SK-N-SH treated with all-trans-retinoic acid at 6 μM for 48 hours (cell line): Measurements from ENCODE around the gene TGIF2.

Experiments
- ATAC-seq: fragments of 200-7000 bp; cut with Tn5 transposase; 3 replicates; pipeline ENCODE4 v1.9.1; 2020; ENCODE audit warnings: mild to moderate bottlenecking, moderate library complexity
- BACH2 ChIP-seq: fragments of 250-450 bp; sonication (Bioruptor Pico); IDR thresholded peaks from 2 replicates; pipeline ENCODE4 v1.9.0; 2021; ENCODE audit warnings: mild to moderate bottlenecking, borderline replicate concordance
- CSDC2 ChIP-seq: fragments of 250-450 bp; sonication (Bioruptor Pico); IDR thresholded peaks from 2 replicates; pipeline ENCODE4 v1.5.0; 2020; ENCODE audit warnings: mild to moderate bottlenecking, moderate library complexity
- ESRRG ChIP-seq: fragments of 250-450 bp; sonication (Bioruptor Pico); IDR thresholded peaks from 2 replicates; pipeline ENCODE4 v1.6.1; 2021; ENCODE audit warnings: mild to moderate bottlenecking
- GLIS3 ChIP-seq: fragments of 250-450 bp; sonication (Bioruptor Pico); IDR thresholded peaks from 2 replicates; pipeline ENCODE4 v1.5.0; 2020; ENCODE audit warnings: mild to moderate bottlenecking, moderate library complexity
- ISL1 ChIP-seq: fragments of 250-450 bp; sonication (Bioruptor Pico); IDR thresholded peaks from 2 replicates; pipeline ENCODE4 v2.1.2; 2022; ENCODE audit warnings: mild to moderate bottlenecking, moderate library complexity
- PPARA ChIP-seq: fragments of 250-450 bp; sonication (Bioruptor Pico); IDR thresholded peaks from 2 replicates; pipeline ENCODE4 v1.5.0; 2020; ENCODE audit warnings: mild to moderate bottlenecking, borderline replicate concordance
- RARB ChIP-seq: fragments of 250-450 bp; sonication (Bioruptor Pico); IDR thresholded peaks from 2 replicates; pipeline ENCODE4 v1.8.0; 2021; ENCODE audit warnings: mild to moderate bottlenecking, moderate library complexity
- TCF4 ChIP-seq: fragments of 250-450 bp; sonication (Bioruptor Pico); IDR thresholded peaks from 2 replicates; pipeline ENCODE4 v1.8.0; 2021; ENCODE audit warnings: mild to moderate bottlenecking, moderate library complexity, borderline replicate concordance
- TOX ChIP-seq: fragments of 250-450 bp; sonication (Bioruptor Pico); IDR thresholded peaks from 2 replicates; pipeline ENCODE4 v1.8.0; 2021; ENCODE audit warnings: mild to moderate bottlenecking, moderate library complexity, borderline replicate concordance
- ZC3H10 ChIP-seq: fragments of 250-450 bp; sonication (Bioruptor Pico); IDR thresholded peaks from 2 replicates; pipeline ENCODE4 v1.5.1; 2021; ENCODE audit warnings: mild to moderate bottlenecking, moderate library complexity
- ZFP30 ChIP-seq: fragments of 450-650 bp; formaldehyde crosslinking; IDR thresholded peaks from 2 replicates; pipeline ENCODE4 v1.5.0; 2022; ENCODE audit warnings: mild to moderate bottlenecking, moderate library complexity
- ZNF565 ChIP-seq: fragments of 450-650 bp; formaldehyde crosslinking; conservative IDR thresholded peaks from 2 replicates; pipeline ENCODE4 v1.5.0; 2020; ENCODE audit warnings: low read depth, mild to moderate bottlenecking, moderate library complexity
- ZNF70 ChIP-seq: fragments of 450-650 bp; formaldehyde crosslinking; IDR thresholded peaks from 2 replicates; pipeline ENCODE4 v1.5.0; 2020; ENCODE audit warnings: mild to moderate bottlenecking, moderate library complexity
- ZNF8 ChIP-seq: fragments of 450-650 bp; formaldehyde crosslinking; IDR thresholded peaks from 2 replicates; pipeline ENCODE4 v1.5.0; 2020; ENCODE audit warnings: mild to moderate bottlenecking, moderate library complexity
- TF ChIP-seq, protein P1 (sequence below): fragments of 250-450 bp; sonication (Bioruptor Pico); IDR thresholded peaks from 2 replicates; pipeline ENCODE4 v1.5.1; 2021; ENCODE audit warnings: mild to moderate bottlenecking, moderate library complexity
- TF ChIP-seq, protein P2 (sequence below): fragments of 250-450 bp; sonication (Bioruptor Pico); IDR thresholded peaks from 2 replicates; pipeline ENCODE4 v1.5.1; 2020; ENCODE audit warnings: low read depth, mild to moderate bottlenecking, moderate library complexity
- TF ChIP-seq, protein P3 (sequence below): fragments of 250-450 bp; sonication (Bioruptor Pico); IDR thresholded peaks from 2 replicates; pipeline ENCODE4 v1.5.0; 2020; ENCODE audit warnings: mild to moderate bottlenecking, moderate library complexity
- TF ChIP-seq, protein P4 (sequence below): fragments of 250-450 bp; sonication (Bioruptor Pico); IDR thresholded peaks from 2 replicates; pipeline ENCODE4 v1.8.0; 2021; ENCODE audit warnings: low read depth, mild to moderate bottlenecking, moderate library complexity, borderline replicate concordance
- TF ChIP-seq, protein P5 (sequence below): fragments of 250-450 bp; sonication (Bioruptor Pico); IDR thresholded peaks from 2 replicates; pipeline ENCODE4 v1.8.0; 2020; ENCODE audit warnings: mild to moderate bottlenecking, moderate library complexity, borderline replicate concordance

TGIF2 gene

DNA sequence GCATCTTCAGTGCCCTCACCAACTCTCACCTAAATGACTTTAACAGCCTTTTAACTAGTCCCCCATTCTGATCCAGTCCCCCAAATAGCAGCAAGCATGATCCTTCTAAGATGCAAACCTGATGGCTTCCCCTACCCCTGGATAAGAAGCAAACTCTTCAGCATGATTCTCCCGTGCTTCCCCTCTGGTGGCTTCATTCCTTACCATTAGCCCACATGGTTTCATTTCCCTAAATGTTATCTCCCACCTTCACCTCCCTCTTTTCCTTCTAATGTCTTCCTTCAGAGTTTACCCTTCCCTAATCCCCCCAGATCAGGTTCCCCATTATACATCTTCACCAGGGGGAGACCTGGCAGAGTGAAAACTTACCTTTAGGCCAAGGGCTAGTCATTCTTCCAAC is 28.1 kb downstream of the TGIF2 start (continued):
- TF ChIP-seq, protein P1, sequence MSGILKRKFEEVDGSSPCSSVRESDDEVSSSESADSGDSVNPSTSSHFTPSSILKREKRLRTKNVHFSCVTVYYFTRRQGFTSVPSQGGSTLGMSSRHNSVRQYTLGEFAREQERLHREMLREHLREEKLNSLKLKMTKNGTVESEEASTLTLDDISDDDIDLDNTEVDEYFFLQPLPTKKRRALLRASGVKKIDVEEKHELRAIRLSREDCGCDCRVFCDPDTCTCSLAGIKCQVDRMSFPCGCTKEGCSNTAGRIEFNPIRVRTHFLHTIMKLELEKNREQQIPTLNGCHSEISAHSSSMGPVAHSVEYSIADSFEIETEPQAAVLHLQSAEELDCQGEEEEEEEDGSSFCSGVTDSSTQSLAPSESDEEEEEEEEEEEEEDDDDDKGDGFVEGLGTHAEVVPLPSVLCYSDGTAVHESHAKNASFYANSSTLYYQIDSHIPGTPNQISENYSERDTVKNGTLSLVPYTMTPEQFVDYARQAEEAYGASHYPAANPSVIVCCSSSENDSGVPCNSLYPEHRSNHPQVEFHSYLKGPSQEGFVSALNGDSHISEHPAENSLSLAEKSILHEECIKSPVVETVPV, result no peak
- TF ChIP-seq TCF4 (CRISPR knock-in tag), result no peak
- TF ChIP-seq ZFP30, result no peak
- no peak for TF ChIP-seq ZNF70 (CRISPR knock-in tag)
- TF ChIP-seq BACH2, result no peak

DNA sequence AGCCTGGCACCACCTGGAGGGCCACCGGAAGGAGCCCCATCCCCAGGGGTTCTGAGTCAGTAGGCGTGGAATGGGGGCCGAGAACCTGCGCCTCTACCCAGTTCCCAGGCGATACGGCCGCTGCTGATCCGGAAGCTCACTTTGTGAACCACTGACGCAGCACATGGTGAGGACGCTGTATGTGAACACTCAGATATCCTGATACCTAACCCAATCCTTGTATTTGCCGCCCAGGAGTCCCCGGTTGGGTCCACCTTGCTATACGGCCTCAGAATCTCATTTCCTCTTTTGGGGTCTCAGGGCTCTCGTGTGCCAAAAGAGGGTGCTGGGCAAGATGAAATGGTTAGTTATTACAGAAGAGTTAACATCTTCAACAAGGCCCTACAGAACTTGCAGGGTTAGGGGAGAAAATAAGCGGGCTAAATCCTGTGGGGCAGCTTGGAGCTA is 31.6 kb downstream of the TGIF2 start:
- TF ChIP-seq TOX (CRISPR knock-in tag), result no peak
- TF ChIP-seq, protein P2, sequence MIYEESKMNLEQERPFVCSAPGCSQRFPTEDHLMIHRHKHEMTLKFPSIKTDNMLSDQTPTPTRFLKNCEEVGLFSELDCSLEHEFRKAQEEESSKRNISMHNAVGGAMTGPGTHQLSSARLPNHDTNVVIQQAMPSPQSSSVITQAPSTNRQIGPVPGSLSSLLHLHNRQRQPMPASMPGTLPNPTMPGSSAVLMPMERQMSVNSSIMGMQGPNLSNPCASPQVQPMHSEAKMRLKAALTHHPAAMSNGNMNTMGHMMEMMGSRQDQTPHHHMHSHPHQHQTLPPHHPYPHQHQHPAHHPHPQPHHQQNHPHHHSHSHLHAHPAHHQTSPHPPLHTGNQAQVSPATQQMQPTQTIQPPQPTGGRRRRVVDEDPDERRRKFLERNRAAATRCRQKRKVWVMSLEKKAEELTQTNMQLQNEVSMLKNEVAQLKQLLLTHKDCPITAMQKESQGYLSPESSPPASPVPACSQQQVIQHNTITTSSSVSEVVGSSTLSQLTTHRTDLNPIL, result no peak
- no peak for TF ChIP-seq PPARA (CRISPR knock-in tag)
- no peak for TF ChIP-seq CSDC2
- TF ChIP-seq ZNF8 (CRISPR knock-in tag), result no peak
- TF ChIP-seq RARB (CRISPR knock-in tag), result no peak
- TF ChIP-seq GLIS3 (CRISPR knock-in tag), result no peak
- TF ChIP-seq, protein P3, sequence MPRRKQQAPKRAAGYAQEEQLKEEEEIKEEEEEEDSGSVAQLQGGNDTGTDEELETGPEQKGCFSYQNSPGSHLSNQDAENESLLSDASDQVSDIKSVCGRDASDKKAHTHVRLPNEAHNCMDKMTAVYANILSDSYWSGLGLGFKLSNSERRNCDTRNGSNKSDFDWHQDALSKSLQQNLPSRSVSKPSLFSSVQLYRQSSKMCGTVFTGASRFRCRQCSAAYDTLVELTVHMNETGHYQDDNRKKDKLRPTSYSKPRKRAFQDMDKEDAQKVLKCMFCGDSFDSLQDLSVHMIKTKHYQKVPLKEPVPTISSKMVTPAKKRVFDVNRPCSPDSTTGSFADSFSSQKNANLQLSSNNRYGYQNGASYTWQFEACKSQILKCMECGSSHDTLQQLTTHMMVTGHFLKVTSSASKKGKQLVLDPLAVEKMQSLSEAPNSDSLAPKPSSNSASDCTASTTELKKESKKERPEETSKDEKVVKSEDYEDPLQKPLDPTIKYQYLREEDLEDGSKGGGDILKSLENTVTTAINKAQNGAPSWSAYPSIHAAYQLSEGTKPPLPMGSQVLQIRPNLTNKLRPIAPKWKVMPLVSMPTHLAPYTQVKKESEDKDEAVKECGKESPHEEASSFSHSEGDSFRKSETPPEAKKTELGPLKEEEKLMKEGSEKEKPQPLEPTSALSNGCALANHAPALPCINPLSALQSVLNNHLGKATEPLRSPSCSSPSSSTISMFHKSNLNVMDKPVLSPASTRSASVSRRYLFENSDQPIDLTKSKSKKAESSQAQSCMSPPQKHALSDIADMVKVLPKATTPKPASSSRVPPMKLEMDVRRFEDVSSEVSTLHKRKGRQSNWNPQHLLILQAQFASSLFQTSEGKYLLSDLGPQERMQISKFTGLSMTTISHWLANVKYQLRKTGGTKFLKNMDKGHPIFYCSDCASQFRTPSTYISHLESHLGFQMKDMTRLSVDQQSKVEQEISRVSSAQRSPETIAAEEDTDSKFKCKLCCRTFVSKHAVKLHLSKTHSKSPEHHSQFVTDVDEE, result no peak
- TF ChIP-seq ZNF565, result no peak
- no peak for TF ChIP-seq ISL1 (CRISPR knock-in tag)
- TF ChIP-seq, protein P4, sequence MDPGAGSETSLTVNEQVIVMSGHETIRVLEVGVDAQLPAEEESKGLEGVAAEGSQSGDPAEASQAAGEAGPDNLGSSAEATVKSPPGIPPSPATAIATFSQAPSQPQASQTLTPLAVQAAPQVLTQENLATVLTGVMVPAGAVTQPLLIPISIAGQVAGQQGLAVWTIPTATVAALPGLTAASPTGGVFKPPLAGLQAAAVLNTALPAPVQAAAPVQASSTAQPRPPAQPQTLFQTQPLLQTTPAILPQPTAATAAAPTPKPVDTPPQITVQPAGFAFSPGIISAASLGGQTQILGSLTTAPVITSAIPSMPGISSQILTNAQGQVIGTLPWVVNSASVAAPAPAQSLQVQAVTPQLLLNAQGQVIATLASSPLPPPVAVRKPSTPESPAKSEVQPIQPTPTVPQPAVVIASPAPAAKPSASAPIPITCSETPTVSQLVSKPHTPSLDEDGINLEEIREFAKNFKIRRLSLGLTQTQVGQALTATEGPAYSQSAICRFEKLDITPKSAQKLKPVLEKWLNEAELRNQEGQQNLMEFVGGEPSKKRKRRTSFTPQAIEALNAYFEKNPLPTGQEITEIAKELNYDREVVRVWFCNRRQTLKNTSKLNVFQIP, result no peak
- ATAC-seq, result peak; percentile 1; the same call in 2 of the 3 replicates

DNA sequence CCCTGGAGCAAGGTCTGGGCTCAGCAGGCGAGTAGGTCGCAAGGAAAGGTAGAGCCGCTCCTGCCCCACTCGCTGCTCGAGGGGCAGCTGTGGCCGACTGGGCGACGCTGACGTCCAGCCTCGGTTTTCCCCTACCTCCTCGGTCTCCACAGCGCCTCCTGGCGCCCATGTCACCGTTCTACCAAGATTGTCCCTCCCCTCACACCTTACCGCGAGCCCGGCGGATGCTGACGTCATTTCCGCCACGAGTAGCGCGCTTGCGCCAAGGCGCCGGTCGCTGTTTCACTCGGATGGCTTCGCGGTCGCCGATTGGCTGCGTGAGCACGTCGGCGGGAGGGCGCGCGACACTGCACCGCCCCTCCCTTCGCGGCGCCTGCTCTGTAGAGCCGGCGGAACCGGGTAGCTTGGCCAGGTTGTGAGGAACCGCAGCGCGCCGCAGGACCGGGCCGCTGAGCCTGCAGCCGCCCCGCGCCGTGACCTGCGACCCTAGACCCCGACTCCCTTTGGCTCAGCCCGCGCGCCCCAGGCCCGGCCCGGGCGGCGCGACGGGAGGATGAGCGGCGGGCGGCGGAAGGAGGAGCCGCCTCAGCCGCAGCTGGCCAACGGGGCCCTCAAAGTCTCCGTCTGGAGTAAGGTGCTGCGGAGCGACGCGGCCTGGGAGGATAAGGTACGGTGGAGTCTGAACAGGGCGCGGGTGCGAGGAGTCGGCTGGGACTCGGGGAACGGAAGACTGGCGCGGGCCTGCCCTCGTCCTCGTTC is 32.2 kb downstream of the TGIF2 start, which contains the start of gene RAB5IF:
TSS of gene RAB5IF (plus strand) at position 381 of the 759 bp plus-strand sequence. CDS start at position 554, 173 bp downstream.
- no peak for TF ChIP-seq TCF4 (CRISPR knock-in tag)
- TF ChIP-seq ZNF565, result 0 out of 2 replicates have a peak, but pooled peaks have one; percentile 46
- ATAC-seq, result peak; percentile 99

DNA sequence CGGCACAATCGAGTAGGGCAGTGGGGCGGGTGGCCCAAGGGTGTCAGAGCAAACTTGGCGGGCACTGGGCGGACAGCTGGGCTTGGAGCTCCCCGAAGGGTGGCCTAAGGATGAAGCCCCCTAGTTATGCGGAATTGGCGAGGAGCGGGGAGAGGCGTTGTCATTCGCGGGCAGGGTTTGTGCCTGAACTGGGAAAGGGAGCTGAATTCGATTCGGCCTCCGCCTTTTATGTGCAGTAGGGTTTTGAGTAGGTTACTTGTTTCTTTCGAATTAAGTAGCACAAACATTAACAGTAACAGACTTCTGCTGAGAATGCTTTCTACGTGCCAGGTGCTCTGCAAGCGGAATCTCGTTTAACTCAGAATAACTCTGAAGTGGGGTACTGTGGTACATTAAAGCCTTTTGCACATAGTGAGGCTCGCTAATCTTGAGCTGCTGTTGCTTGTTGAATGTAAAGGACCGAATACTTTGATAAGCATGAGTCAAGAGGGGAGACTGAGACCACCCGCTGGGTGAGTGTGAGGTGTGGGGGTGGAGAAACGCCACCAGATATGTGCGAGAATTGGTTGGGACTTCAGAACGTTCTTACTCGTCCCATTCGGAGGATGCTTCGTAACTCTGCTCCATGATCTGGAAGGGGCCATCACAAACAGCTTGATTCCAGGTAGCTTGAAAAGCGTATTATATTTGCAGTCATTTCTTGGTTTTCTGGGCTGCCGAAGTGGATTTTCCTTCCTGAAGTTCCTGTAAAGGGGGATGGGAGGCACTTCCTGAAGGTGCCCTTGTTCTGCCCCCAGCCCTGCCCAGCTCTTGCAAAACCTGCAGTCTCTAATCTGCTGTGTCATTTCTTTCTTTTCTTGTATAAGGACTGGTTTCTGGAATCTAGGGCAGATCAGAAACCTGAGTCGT is 33.0 kb downstream of the TGIF2 start:
- ATAC-seq, result no peak; the same call in 2 of the 3 replicates
- no peak for TF ChIP-seq ZC3H10
- no peak for TF ChIP-seq TOX (CRISPR knock-in tag)
- no peak for TF ChIP-seq ESRRG (CRISPR knock-in tag)
- TF ChIP-seq, protein P5, sequence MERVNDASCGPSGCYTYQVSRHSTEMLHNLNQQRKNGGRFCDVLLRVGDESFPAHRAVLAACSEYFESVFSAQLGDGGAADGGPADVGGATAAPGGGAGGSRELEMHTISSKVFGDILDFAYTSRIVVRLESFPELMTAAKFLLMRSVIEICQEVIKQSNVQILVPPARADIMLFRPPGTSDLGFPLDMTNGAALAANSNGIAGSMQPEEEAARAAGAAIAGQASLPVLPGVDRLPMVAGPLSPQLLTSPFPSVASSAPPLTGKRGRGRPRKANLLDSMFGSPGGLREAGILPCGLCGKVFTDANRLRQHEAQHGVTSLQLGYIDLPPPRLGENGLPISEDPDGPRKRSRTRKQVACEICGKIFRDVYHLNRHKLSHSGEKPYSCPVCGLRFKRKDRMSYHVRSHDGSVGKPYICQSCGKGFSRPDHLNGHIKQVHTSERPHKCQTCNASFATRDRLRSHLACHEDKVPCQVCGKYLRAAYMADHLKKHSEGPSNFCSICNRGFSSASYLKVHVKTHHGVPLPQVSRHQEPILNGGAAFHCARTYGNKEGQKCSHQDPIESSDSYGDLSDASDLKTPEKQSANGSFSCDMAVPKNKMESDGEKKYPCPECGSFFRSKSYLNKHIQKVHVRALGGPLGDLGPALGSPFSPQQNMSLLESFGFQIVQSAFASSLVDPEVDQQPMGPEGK (CRISPR knock-in tag), result no peak
- TF ChIP-seq, protein P3, result no peak
- TF ChIP-seq ZNF8 (CRISPR knock-in tag), result no peak
